Measurements from ENCODE around the gene DHX38. TPM values are rescaled to one million over a fixed set of nuclear protein-coding genes. Genes with fewer than 3 reads are reported as not detected.

The DHX38 gene
- total and polyA plus RNA-seq, 2 of the 13 experiments (the other 11 are each of a cell fraction or from before 2014, with no cell fraction given), result 54.4 to 85.9 TPM

GRCh38 chr16:72124761-72125634, 31.4 kb downstream of the DHX38 start (continued):
- TF ChIP-seq ZBTB40 (IDR thresholded peaks at IDR 0.05), result no peak
- TF ChIP-seq ZBTB40 (CRISPR knock-in tag; IDR thresholded peaks at IDR 0.05), result peak; percentile 48; the same call in 1 of the 2 replicates
- TF ChIP-seq NKX3-1 (CRISPR knock-in tag; IDR thresholded peaks at IDR 0.05), result no peak
- TF ChIP-seq ETV5 (CRISPR knock-in tag; IDR thresholded peaks at IDR 0.05; ENCODE audit: borderline replicate concordance), result peak; percentile 87
- no peak for TF ChIP-seq ZNF362 (CRISPR knock-in tag; IDR thresholded peaks at IDR 0.05; ENCODE audit: borderline replicate concordance)
- 0 out of 2 replicates have a peak, but pooled peaks have one; percentile 9 for TF ChIP-seq ZNF441 (CRISPR knock-in tag; IDR thresholded peaks at IDR 0.05; ENCODE audit: borderline replicate concordance)
- TF ChIP-seq ZNF761 (CRISPR knock-in tag; conservative IDR thresholded peaks at IDR 0.05), result no peak
- TF ChIP-seq ZNF18 (CRISPR knock-in tag; IDR thresholded peaks at IDR 0.05; ENCODE audit: insufficient replicate concordance), result no peak
- TF ChIP-seq, protein P1, sequence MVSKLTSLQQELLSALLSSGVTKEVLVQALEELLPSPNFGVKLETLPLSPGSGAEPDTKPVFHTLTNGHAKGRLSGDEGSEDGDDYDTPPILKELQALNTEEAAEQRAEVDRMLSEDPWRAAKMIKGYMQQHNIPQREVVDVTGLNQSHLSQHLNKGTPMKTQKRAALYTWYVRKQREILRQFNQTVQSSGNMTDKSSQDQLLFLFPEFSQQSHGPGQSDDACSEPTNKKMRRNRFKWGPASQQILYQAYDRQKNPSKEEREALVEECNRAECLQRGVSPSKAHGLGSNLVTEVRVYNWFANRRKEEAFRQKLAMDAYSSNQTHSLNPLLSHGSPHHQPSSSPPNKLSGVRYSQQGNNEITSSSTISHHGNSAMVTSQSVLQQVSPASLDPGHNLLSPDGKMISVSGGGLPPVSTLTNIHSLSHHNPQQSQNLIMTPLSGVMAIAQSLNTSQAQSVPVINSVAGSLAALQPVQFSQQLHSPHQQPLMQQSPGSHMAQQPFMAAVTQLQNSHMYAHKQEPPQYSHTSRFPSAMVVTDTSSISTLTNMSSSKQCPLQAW (CRISPR knock-in tag; IDR thresholded peaks at IDR 0.05), result peak; percentile 31; the same call in 1 of the 2 replicates
- no peak for TF ChIP-seq ATF4 (CRISPR knock-in tag; IDR thresholded peaks at IDR 0.05)
- no peak for TF ChIP-seq MED13 (CRISPR knock-in tag; IDR thresholded peaks at IDR 0.05)
- no peak for TF ChIP-seq XBP1 (CRISPR knock-in tag; IDR thresholded peaks at IDR 0.05)
- no peak for TF ChIP-seq PRPF4 (IDR thresholded peaks at IDR 0.05; ENCODE audit: low read depth, low read length, poor library complexity, severe bottlenecking)
